Right ventricle myocardium superior (tissue), 1 donor: ENCODE measurements around the gene OR1G1. TPM values are rescaled to one million over a fixed set of nuclear protein-coding genes. Genes with fewer than 3 reads are reported as not detected.
"Not testable (repeated sequence)": the region's sequence is repeated elsewhere in the genome, so short reads cannot be mapped to it uniquely, and the experiment has no call there.

Experiments
- ATAC-seq: fragments of 200-7000 bp; cut with Tn5 transposase; one replicate; pipeline ENCODE4 v1.9.1; 2020; ENCODE audit warnings: mild to moderate bottlenecking; ENCODE audit not compliant: poor library complexity
- DNase-seq: peaks from one replicate; pipeline ENCODE4 v3.0.0-alpha.2; 2020
- intact Hi-C: fragments of 100-400 bp; cut with DNase I; formaldehyde crosslinking; loops from one replicate; pipeline ENCODE4 v1.11.2; 2022
- long read RNA-seq: library from polyadenylated mRNA; unstranded; transcript quantifications from one replicate; pipeline ENCODE4 v2.0.0, GENCODE V29; 2021
- total RNA-seq: library from RNA; stranded (reverse); fragmentation: NEBNext Ultra II Directional; extraction: Animal tissue kit (Norgen Biotek cat#: 25700); gene quantifications from one replicate; pipeline ENCODE4 v1.2.1, GENCODE V29; 2021
- donor health status: DM: no; HTN: yes; CAD: no; lungs with severe emphysema.

OR1G1 gene
- total RNA-seq, result not detected
- long read RNA-seq, result 0 reads

- intact Hi-C loops, result no loop called here
- ATAC-seq, result no peak
Observed at GRCh38 chr17:3127451-3127850, at the start of gene OR1G1. Gene OR1G1 (minus strand): TSS chr17:3127551. CDS start chr17:3127551, 0 bp downstream.

GRCh38 chr17:3167574-3167973 lies 40.2 kb upstream of the OR1G1 start:
- ATAC-seq, result no peak
- intact Hi-C loops, result no loop called here
- no peak for DNase-seq

More at GRCh38 chr17:3127451-3127850, at the start of gene OR1G1:
- DNase-seq, result no peak

GRCh38 chr17:3157218-3157617 lies 29.9 kb upstream of the OR1G1 start:
- intact Hi-C loops, result no loop called here
- no peak for ATAC-seq

GRCh38 chr17:3137494-3137893 lies 10.1 kb upstream of the OR1G1 start:
- intact Hi-C loops, DNase-seq, ATAC-seq: not testable (repeated sequence)

More at GRCh38 chr17:3157218-3157617, 29.9 kb upstream of the OR1G1 start:
- no peak for DNase-seq

GRCh38 chr17:3104322-3104721 lies 23.0 kb downstream of the OR1G1 start, which contains the start of gene OR1D2:
Gene OR1D2 (minus strand): TSS chr17:3104422. CDS start chr17:3092996, 11,426 bp downstream.
- intact Hi-C loops, result no loop called here
- DNase-seq (no peak), ATAC-seq (no peak)

Other genes starting within 250 kb of the OR1G1 start
- not detected for gene OR1D5, start 63.9 kb downstream of the OR1G1 start, total RNA-seq
- not detected for gene OR1D2, start 23.1 kb downstream of the OR1G1 start, total RNA-seq
- not detected for gene OR1A2, start 70.0 kb upstream of the OR1G1 start, total RNA-seq
- gene OR1A1, start 80.1 kb upstream of the OR1G1 start, total RNA-seq, result not detected
- not detected for gene OR3A1, start 170.8 kb upstream of the OR1G1 start, total RNA-seq